Parathyroid adenoma (tissue), 2 donors: ENCODE results near the gene C12orf60.

ENCODE experiments used
- H2AFZ ChIP-seq: fragments of 300-600 bp; sonication (generic); one replicate; pipeline ENCODE4 v1.7.0; 2017; ENCODE audit warnings: antibody characterized with exemption, mild to moderate bottlenecking
- H3K27ac ChIP-seq: fragments of 300-600 bp; sonication (generic); one replicate; pipeline ENCODE4 v1.7.0; 2017
- H3K27me3 ChIP-seq: fragments of 300-600 bp; sonication (generic); one replicate; pipeline ENCODE4 v1.7.0; 2017; ENCODE audit warnings: low read length; ENCODE audit not compliant: control insufficient read depth, insufficient read depth
- H3K36me3 ChIP-seq: fragments of 300-600 bp; sonication (generic); one replicate; pipeline ENCODE4 v1.7.0; 2017; ENCODE audit warnings: low read length; ENCODE audit not compliant: control insufficient read depth, insufficient read depth
- H3K4me1 ChIP-seq: fragments of 300-600 bp; sonication (generic); one replicate; pipeline ENCODE4 v1.7.0; 2017; ENCODE audit warnings: control low read depth
- H3K4me2 ChIP-seq: fragments of 300-600 bp; sonication (generic); one replicate; pipeline ENCODE4 v1.7.0; 2017; ENCODE audit warnings: low read length
- H3K4me3 ChIP-seq: fragments of 300-600 bp; sonication (generic); one replicate; pipeline ENCODE4 v1.7.0; 2017; ENCODE audit warnings: low read depth, low read length
- H3K79me2 ChIP-seq: fragments of 300-600 bp; sonication (generic); one replicate; pipeline ENCODE4 v1.7.0; 2017; ENCODE audit warnings: control low read depth
- H3K9ac ChIP-seq: fragments of 300-600 bp; sonication (generic); one replicate; pipeline ENCODE4 v1.7.0; 2017; ENCODE audit warnings: mild to moderate bottlenecking
- H3K9me3 ChIP-seq: fragments of 300-600 bp; sonication (generic); one replicate; pipeline ENCODE4 v1.7.0; 2017; ENCODE audit warnings: low read length; ENCODE audit not compliant: control insufficient read depth
- TF ChIP-seq, protein P1 (sequence below): fragments of 300-600 bp; sonication (generic); IDR thresholded peaks from one replicate; pipeline ENCODE4 v1.7.0; 2017; ENCODE audit warnings: antibody characterized with exemption, mild to moderate bottlenecking
- donor health status: primary hyperparathyroidism.

Gene C12orf60

GRCh38 chr12:14814014-14814413 is 10.5 kb downstream of the C12orf60 start, which contains the start of gene SMCO3:
Gene SMCO3 (minus strand): TSS chr12:14814182. CDS start chr12:14806680, 7,502 bp downstream.
- H3K36me3 ChIP-seq, result no peaks in the 10 kb centered on the region
- no peaks in the 10 kb centered on the region for H3K4me1 ChIP-seq
- TF ChIP-seq, protein P1, sequence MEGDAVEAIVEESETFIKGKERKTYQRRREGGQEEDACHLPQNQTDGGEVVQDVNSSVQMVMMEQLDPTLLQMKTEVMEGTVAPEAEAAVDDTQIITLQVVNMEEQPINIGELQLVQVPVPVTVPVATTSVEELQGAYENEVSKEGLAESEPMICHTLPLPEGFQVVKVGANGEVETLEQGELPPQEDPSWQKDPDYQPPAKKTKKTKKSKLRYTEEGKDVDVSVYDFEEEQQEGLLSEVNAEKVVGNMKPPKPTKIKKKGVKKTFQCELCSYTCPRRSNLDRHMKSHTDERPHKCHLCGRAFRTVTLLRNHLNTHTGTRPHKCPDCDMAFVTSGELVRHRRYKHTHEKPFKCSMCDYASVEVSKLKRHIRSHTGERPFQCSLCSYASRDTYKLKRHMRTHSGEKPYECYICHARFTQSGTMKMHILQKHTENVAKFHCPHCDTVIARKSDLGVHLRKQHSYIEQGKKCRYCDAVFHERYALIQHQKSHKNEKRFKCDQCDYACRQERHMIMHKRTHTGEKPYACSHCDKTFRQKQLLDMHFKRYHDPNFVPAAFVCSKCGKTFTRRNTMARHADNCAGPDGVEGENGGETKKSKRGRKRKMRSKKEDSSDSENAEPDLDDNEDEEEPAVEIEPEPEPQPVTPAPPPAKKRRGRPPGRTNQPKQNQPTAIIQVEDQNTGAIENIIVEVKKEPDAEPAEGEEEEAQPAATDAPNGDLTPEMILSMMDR, result no peak
- no peak within 1 kb of the TSS for H3K27ac ChIP-seq
- no peaks in the 10 kb centered on the region for H3K27me3 ChIP-seq
- no peaks in the 10 kb centered on the region for H3K79me2 ChIP-seq
- no peak within 1 kb of the TSS for H3K9ac ChIP-seq
- no peak within 1 kb of the TSS for H3K4me3 ChIP-seq
- no peak within 1 kb of the TSS for H2AFZ ChIP-seq
- no peaks in the 10 kb centered on the region for H3K9me3 ChIP-seq
- no peak within 1 kb of the TSS for H3K4me2 ChIP-seq

DNA sequence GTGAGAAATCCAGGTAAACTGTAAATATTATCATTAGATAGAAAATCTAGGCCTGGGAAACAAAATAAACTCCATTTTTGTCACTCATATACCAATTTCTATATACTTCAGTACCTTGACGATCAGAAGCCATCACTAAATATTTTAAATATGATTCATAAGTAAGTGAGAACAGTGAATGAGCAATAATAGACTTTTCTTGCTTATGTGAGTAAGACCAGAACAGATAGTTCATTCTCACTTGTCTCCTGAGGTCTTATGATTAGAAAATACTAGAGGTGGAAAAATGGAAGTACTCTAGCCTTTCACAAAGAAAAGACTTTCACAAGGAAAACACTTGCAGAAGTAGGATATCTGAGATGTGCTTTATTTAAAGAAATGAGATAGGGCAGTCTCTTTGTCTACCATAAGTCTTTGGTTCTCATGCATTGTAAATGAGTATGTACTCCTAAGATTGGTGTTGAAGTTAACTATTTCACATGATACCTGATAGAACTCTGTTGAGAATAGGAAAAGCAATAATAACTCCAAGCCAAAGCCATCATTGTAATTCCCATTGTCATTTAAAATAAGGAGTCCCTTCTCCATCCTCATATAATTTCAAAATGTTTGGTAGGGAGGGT is 20.7 kb downstream of the C12orf60 start:
- H3K4me3 ChIP-seq, result no peak overlapping the region
- no peaks in the 10 kb centered on the region for H3K79me2 ChIP-seq
- no peak overlapping the region for H3K4me2 ChIP-seq
- TF ChIP-seq, protein P1, result no peak
- H3K9ac ChIP-seq, result no peak overlapping the region
- no peaks in the 10 kb centered on the region for H3K9me3 ChIP-seq
- no peaks in the 10 kb centered on the region for H3K27me3 ChIP-seq
- no peaks in the 10 kb centered on the region for H3K4me1 ChIP-seq
- no peak overlapping the region for H2AFZ ChIP-seq
- no peaks in the 10 kb centered on the region for H3K36me3 ChIP-seq
- no peak overlapping the region for H3K27ac ChIP-seq

- no peak overlapping the region for H3K9ac ChIP-seq
- H3K4me2 ChIP-seq, result no peak overlapping the region
- no peaks in the 10 kb centered on the region for H3K9me3 ChIP-seq
- H2AFZ ChIP-seq, result no peak overlapping the region
- H3K4me3 ChIP-seq, result no peak overlapping the region
- H3K79me2 ChIP-seq, result no peaks in the 10 kb centered on the region
- no peak overlapping the region for H3K27ac ChIP-seq
- no peaks in the 10 kb centered on the region for H3K4me1 ChIP-seq
- H3K27me3 ChIP-seq, result no peaks in the 10 kb centered on the region
- TF ChIP-seq, protein P1, result no peak
- H3K36me3 ChIP-seq, result no peaks in the 10 kb centered on the region
Measured at GRCh38 chr12:14825256-14825655, 21.8 kb downstream of the C12orf60 start.

- peak overlapping the region; percentile 9 for H3K27ac ChIP-seq
- H3K4me2 ChIP-seq, result no peak overlapping the region
- no peaks in the 10 kb centered on the region for H3K79me2 ChIP-seq
- H3K9ac ChIP-seq, result no peak overlapping the region
- TF ChIP-seq, protein P1, result no peak
- no peaks in the 10 kb centered on the region for H3K4me1 ChIP-seq
- H3K27me3 ChIP-seq, result no peaks in the 10 kb centered on the region
- no peak overlapping the region for H2AFZ ChIP-seq
- no peak overlapping the region for H3K4me3 ChIP-seq
- no peaks in the 10 kb centered on the region for H3K9me3 ChIP-seq
- no peaks in the 10 kb centered on the region for H3K36me3 ChIP-seq
Measured at GRCh38 chr12:14826491-14826890, 23.0 kb downstream of the C12orf60 start.

DNA sequence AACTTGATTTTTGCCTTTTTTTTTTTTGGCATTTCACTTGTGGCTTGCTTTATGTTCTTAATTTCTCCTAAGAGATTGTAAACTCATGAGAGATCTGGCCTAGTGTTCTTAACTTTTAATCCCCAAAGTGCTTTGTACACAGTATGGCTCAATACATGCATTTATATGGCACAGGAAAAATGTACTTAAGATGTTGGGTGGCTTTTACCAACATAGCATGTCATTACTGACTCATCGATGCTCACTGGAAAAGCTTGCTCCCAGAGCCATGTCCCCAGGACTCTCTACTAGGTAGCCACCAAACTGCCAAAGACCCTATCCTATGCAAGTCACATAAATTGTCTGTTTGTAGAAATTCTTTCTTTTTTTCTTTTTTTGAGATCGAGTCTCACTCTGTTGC is 23.6 kb downstream of the C12orf60 start:
- TF ChIP-seq, protein P1, result no peak
- no peaks in the 10 kb centered on the region for H3K36me3 ChIP-seq

More for the DNA sequence above, 23.6 kb downstream of the C12orf60 start:
- Histone ChIP-seq H3K9ac (no peak overlapping the region), H3K27ac (no peak overlapping the region), H3K4me1 (no peaks in the 10 kb centered on the region), H2AFZ (no peak overlapping the region), H3K79me2 (no peaks in the 10 kb centered on the region), H3K9me3 (no peaks in the 10 kb centered on the region), H3K27me3 (no peaks in the 10 kb centered on the region), H3K4me2 (no peak overlapping the region), H3K4me3 (no peak overlapping the region)
